Measurements from ENCODE around the gene CLCN7. TPM values are rescaled to one million over a fixed set of nuclear protein-coding genes. Genes with fewer than 3 reads are reported as not detected.

The CLCN7 gene
- total and polyA plus RNA-seq, 2 donors (not counting 3 experiments of a cell fraction or from before 2014, with no cell fraction given): 59.8 to 94.9 TPM

DNA sequence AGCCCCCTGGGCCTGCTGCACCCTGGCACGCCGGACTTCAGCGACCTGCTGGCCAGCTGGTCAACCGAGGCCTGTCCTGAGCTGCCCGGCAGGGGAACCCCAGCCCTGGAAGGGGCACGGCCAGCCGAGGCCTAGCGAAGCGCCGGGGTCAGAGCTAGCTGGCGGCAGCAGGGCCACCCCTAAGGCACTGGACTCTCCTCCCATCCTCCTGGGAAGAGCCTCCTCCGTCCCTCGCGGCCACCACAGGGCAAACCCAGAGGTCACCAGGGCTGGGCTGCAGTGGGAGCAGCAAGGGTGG is 41.6 kb downstream of the CLCN7 start:
- TF ChIP-seq CTCF (IDR thresholded peaks at IDR 0.05; ENCODE audit: extremely low read depth in 1 of 2, insufficient read depth in 1 of 2, low read depth in 1 of 2, low read length in 2 of 2) (no peak), EZH2 (IDR thresholded peaks at IDR 0.05; ENCODE audit: borderline replicate concordance, low read depth, low read length, severe bottlenecking) (no peak), MYC (IDR thresholded peaks at IDR 0.05; ENCODE audit: low read depth, low read length) (no peak), POLR2AphosphoS5 (IDR thresholded peaks at IDR 0.05; ENCODE audit: insufficient read depth, low read depth, low read length) (no peak), JUN (IDR thresholded peaks at IDR 0.05; ENCODE audit: borderline replicate concordance, insufficient read depth, insufficient read length, low read depth) (no peak), GATA2 (IDR thresholded peaks at IDR 0.05; ENCODE audit: insufficient read depth, insufficient read length, low read depth, low read length) (no peak)
- TF ChIP-seq, protein P1, sequence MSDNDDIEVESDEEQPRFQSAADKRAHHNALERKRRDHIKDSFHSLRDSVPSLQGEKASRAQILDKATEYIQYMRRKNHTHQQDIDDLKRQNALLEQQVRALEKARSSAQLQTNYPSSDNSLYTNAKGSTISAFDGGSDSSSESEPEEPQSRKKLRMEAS (IDR thresholded peaks at IDR 0.05; ENCODE audit: insufficient read depth, insufficient read length): no peak
- FAIRE-seq (no peak), DNase-seq (ENCODE audit: low read depth, low spot score) (no peak)
- intact Hi-C loops (cut with micrococcal nuclease): no loop called here
- ChIA-PET CTCF (no interaction called here), POLR2A (no interaction called here)
- Histone ChIP-seq H3K9me3 (replicated peaks; ENCODE audit: control insufficient read depth, insufficient read depth, low read length) (no peaks in the 10 kb centered on the region), H3K4me1 (ENCODE audit: control insufficient read depth, extremely low read depth, insufficient read depth, low read length) (no peaks in the 10 kb centered on the region), H4K20me1 (replicated peaks; ENCODE audit: control insufficient read depth, extremely low read depth, insufficient read depth, low read length) (no peaks in the 10 kb centered on the region), H2AFZ (ENCODE audit: low read depth, low read length) (no peak overlapping the region), H3K9me1 (replicated peaks; ENCODE audit: control insufficient read depth, extremely low read depth, insufficient read depth, low read length) (no peaks in the 10 kb centered on the region), H3K79me2 (ENCODE audit: control insufficient read depth, insufficient read depth, low read length) (no peaks in the 10 kb centered on the region), H3K36me3 (ENCODE audit: control insufficient read depth in 2 of 2, extremely low read depth in 1 of 2, insufficient read depth in 2 of 2, low read length in 2 of 2) (no peaks in the 10 kb centered on the region), H3K4me2 (ENCODE audit: insufficient read depth, low read length) (no peak overlapping the region), H3K9ac (replicated peaks; ENCODE audit: extremely low read depth, insufficient read depth, low read length) (no peak overlapping the region), H3K27ac (ENCODE audit: insufficient read depth, low read depth, low read length) (no peak overlapping the region), H3K4me3 (replicated peaks in 1 of 3; ENCODE audit: insufficient read depth in 1 of 3, low read depth in 1 of 3, low read length in 3 of 3) (no peak overlapping the region), H3K27me3 (ENCODE audit: control insufficient read depth in 2 of 2, insufficient read depth in 2 of 2, low read length in 2 of 2) (no peaks in the 10 kb centered on the region)
- dilution Hi-C loops (cut with MboI; ENCODE audit: extremely low pct_ligation_motif_present, low sequenced_read_pairs): no loop called here
- no TSS peak for BruUV-seq (replicated peaks)
